ENCODE results near the gene EIF3I. TPM values are rescaled to one million over a fixed set of nuclear protein-coding genes. Genes with fewer than 3 reads are reported as not detected.

EIF3I gene
- total and polyA plus RNA-seq, 2 of the 8 experiments (the other 6 are each of a cell fraction or from before 2014, with no cell fraction given), result 247 to 346 TPM

GRCh38 chr1:32205401-32206370 is 16.5 kb upstream of the EIF3I start, which contains the start of gene IQCC (continued):
- peak; percentile 89 for TF ChIP-seq ATF3 (IDR thresholded peaks at IDR 0.05; ENCODE audit: insufficient read depth, low read depth, low read length)
- TF ChIP-seq SP1 (IDR thresholded peaks at IDR 0.05; ENCODE audit: low read depth, low read length), result peak; percentile 43; the same call in 1 of the 2 replicates
- TF ChIP-seq POLR2A (IDR thresholded peaks at IDR 0.05; ENCODE audit: control extremely low read depth in 1 of 2, low read depth in 2 of 2, low read length in 2 of 2), result peak in 1 of 2 experiments; percentile 90; a peak in 2 of 3 replicates
- peak; percentile 62; the same call in 1 of the 2 replicates for TF ChIP-seq YY1 (IDR thresholded peaks at IDR 0.05; ENCODE audit: low read depth, low read length)
- no peak for TF ChIP-seq GABPA (IDR thresholded peaks at IDR 0.05; ENCODE audit: borderline replicate concordance, insufficient read depth, low read length)
- TF ChIP-seq KDM4A (IDR thresholded peaks at IDR 0.05; ENCODE audit: low read depth, low read length, severe bottlenecking), result peak; percentile 83
- no peak; the same call in 1 of the 2 replicates for TF ChIP-seq BRCA1 (IDR thresholded peaks at IDR 0.05; ENCODE audit: low read depth, low read length)
- TF ChIP-seq BCL11A (IDR thresholded peaks at IDR 0.05; ENCODE audit: low read depth in 2 of 2, low read length in 2 of 2), result no peak
- peak; percentile 93 for TF ChIP-seq NRF1 (IDR thresholded peaks at IDR 0.05; ENCODE audit: low read depth, low read length)
- no peak for TF ChIP-seq SIX5 (IDR thresholded peaks at IDR 0.05; ENCODE audit: low read depth, low read length)
